IPS DF 6.9 (cell line): ENCODE results near the gene TESK2.
A peak's percentile ranks its signal among the peaks of the same experiment; 100 is the strongest.
"Not testable (repeated sequence)": the region's sequence is repeated elsewhere in the genome, so short reads cannot be mapped to it uniquely, and the experiment has no call there.

ENCODE experiments used
- DNase-seq: peaks from one replicate; pipeline ENCODE4 v3.0.0-alpha.2; 2013; ENCODE audit warnings: low read depth, low spot score
- H3K27ac ChIP-seq: one replicate; pipeline ENCODE4 v1.5.1; 2013; ENCODE audit warnings: low read length, control low read depth
- H3K27me3 ChIP-seq: 2 replicates; pipeline ENCODE4 v1.6.1; 2013; ENCODE audit warnings: mild to moderate bottlenecking, low read length; ENCODE audit not compliant: control insufficient read depth, insufficient read depth
- H3K36me3 ChIP-seq: 2 replicates; pipeline ENCODE4 v1.6.1; 2013; ENCODE audit warnings: low read length; ENCODE audit not compliant: control insufficient read depth, insufficient read depth
- H3K4me1 ChIP-seq: 2 replicates; pipeline ENCODE4 v1.6.1; 2013; ENCODE audit warnings: low read length; ENCODE audit not compliant: control insufficient read depth, insufficient read depth
- H3K4me3 ChIP-seq: 2 replicates; pipeline ENCODE4 v1.5.1; 2013; ENCODE audit warnings: mild to moderate bottlenecking, low read length
- H3K9me3 ChIP-seq: 2 replicates; pipeline ENCODE4 v1.6.1; 2013; ENCODE audit warnings: low read length, inconsistent platforms; ENCODE audit not compliant: control insufficient read depth, insufficient read depth
- WGBS: extraction: QIAGEN DNeasy Blood & Tissue Kit; methylation state at CpG from one replicate; pipeline ENCODE4 v1.1.7; 2013; ENCODE audit warnings: mixed read lengths, missing lambda C conversion rate; ENCODE audit not compliant: insufficient read length, insufficient coverage; 5-methylcytosine and 5-hydroxymethylcytosine counted together

Gene TESK2

GRCh38 chr1:45492691-45493090 lies 1.7 kb upstream of the TESK2 start:
- Histone ChIP-seq H3K27ac (no peak overlapping the region), H3K36me3 (no peaks in the 10 kb centered on the region), H3K27me3 (no peaks in the 10 kb centered on the region), H3K4me1 (0 out of 2 replicates have a peak, but pooled peaks cover 1% of the 10 kb centered on the region), H3K9me3 (no peaks in the 10 kb centered on the region), H3K4me3 (no peak overlapping the region)
- no peak for DNase-seq
- no CpG with 5 or more reads among the region's 3 CpGs for WGBS

DNA sequence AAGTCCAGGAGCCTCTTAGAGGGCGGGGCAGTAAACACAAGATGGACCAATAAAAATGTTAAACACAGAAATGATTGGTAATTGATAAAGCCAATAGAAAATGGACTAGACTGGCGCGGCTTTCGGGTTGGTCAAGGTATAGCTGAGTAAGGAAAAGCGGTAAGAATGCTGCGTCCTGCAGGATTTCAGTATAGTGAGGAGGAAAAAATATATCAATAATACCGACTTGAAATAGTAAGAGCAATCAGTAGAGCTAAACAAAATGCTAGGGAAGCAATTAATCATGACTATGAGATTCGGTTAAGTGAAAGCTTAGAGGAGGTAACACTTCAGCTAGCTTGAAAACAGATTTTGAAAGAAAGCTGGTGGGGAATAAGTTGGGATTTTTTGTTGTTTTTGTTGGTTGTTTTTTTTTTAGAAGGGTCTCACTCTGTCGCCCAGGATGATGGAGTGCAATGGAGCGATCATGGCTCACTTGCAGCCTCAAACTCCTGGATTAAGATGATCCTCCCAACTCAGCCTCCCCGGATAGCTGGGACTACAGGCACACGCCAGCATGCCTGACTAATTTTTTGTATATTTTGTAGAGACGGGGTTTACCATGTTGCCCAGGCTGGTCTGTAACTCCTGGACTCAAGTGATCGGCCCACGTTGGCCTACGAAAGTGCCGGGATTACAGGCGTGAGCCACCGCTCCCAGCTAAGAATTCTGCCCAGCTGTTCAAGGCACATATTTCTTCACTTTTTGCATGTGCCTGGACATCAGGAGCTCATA lies 711 bp upstream of the TESK2 start:
- no peaks in the 10 kb centered on the region for H3K9me3 ChIP-seq
- no peak for DNase-seq
- H3K4me3 ChIP-seq = no peak overlapping the region; the same call in 1 of the 2 replicates
- no peaks in the 10 kb centered on the region for H3K36me3 ChIP-seq
- no CpG with 5 or more reads among the region's 19 CpGs for WGBS
- no peaks in the 10 kb centered on the region for H3K27me3 ChIP-seq
- 0 out of 2 replicates have a peak, but pooled peaks cover 1% of the 10 kb centered on the region for H3K4me1 ChIP-seq
- H3K27ac ChIP-seq = no peak overlapping the region

DNA sequence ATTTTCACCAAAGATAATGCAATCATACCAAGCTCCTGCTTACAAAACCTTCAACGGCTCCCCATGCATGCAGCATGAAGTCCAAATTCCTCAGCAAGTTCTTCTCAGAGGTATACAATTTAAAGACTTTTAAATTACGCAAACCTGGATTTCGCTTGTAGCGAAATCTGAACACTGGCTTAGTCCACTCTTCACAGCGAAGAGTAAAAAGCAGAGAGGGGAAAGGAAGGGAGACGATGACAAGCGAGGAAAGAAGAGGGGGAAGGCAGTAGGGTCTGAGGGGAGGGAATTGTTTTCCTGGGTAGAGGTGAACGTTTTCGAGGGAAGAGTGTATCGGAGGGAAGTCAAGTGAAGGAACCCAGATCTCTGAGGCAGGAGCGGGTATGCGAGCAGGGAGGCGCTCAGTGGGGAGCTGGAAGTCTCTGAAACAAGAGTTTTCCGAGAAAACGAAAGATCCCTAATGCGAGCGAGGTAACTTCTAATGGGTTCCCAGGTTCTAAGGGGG lies 790 bp downstream of the TESK2 start:
- Histone ChIP-seq H3K36me3 (no peaks in the 10 kb centered on the region), H3K4me3 (peak overlapping the region; percentile 65), H3K9me3 (no peaks in the 10 kb centered on the region), H3K27me3 (no peaks in the 10 kb centered on the region), H3K4me1 (0 out of 2 replicates have a peak, but pooled peaks cover 1% of the 10 kb centered on the region), H3K27ac (no peak overlapping the region)
- no peak for DNase-seq
- no CpG with 5 or more reads among the region's 17 CpGs for WGBS

GRCh38 chr1:45489379-45489778 lies 1.6 kb downstream of the TESK2 start:
- WGBS = no CpG with 5 or more reads among the region's 14 CpGs
- peak overlapping the region; percentile 9; the same call in 1 of the 2 replicates for H3K4me3 ChIP-seq
- DNase-seq = not testable (repeated sequence)

GRCh38 chr1:45488666-45489377 lies 2.1 kb downstream of the TESK2 start:
- Histone ChIP-seq H3K36me3 (no peaks in the 10 kb centered on the region), H3K4me3 (no peak overlapping the region), H3K27me3 (no peaks in the 10 kb centered on the region), H3K27ac (no peak overlapping the region), H3K4me1 (0 out of 2 replicates have a peak, but pooled peaks cover 1% of the 10 kb centered on the region), H3K9me3 (no peaks in the 10 kb centered on the region)
- WGBS = no CpG with 5 or more reads among the region's 10 CpGs
- no peak for DNase-seq

More at GRCh38 chr1:45489379-45489778, 1.6 kb downstream of the TESK2 start:
- H3K9me3 ChIP-seq, H3K27me3 ChIP-seq, H3K27ac ChIP-seq, H3K36me3 ChIP-seq, H3K4me1 ChIP-seq: not testable (repeated sequence)

GRCh38 chr1:45485949-45486348 lies 5.0 kb downstream of the TESK2 start:
- H3K27ac ChIP-seq = no peak overlapping the region
- H3K4me1 ChIP-seq = no peaks in the 10 kb centered on the region
- H3K36me3 ChIP-seq = no peaks in the 10 kb centered on the region
- no peaks in the 10 kb centered on the region for H3K27me3 ChIP-seq
- DNase-seq = no peak
- no peak overlapping the region for H3K4me3 ChIP-seq
- no peaks in the 10 kb centered on the region for H3K9me3 ChIP-seq

DNA sequence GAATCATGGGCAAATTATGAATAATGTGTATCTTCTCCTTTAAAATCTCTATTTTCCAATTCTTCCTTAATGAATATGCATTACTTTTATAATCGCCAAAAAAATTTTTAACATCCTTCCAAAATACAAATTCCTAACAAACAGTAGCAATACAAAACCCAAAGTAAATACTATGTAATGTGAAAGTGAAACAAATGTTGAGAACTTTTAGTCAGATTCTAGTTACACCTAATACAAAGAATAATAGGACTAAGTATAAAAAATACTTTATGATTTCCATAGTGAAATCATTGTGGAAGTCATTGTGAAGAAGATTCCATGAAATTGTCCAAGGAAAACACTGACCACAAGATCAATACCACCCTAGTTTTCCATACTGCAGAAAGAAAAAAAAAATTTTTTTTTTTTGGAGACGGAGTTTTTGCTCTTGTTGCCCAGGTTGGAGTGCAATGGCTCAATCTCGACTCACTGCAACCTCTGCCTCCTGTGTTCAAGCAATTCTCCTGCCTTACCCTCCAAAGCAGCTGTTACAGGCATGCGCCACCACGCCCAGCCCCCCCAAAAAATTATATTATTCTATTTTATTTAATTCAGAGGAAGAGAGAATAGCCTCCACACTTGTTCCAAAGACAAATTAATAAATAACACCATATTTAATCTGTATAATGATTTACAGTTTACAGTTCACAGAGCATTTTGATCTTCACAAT lies 11.8 kb downstream of the TESK2 start:
- Histone ChIP-seq H3K27me3 (no peaks in the 10 kb centered on the region), H3K4me1 (no peaks in the 10 kb centered on the region), H3K9me3 (no peaks in the 10 kb centered on the region), H3K4me3 (no peak overlapping the region), H3K36me3 (no peaks in the 10 kb centered on the region), H3K27ac (no peak overlapping the region)
- 100% methylated on average over 1 of the region's 5 CpGs for whole genome bisulfite sequencing
- no peak for DNase-seq

- WGBS = no CpG with 5 or more reads among the region's 4 CpGs
- H3K4me1 ChIP-seq = no peaks in the 10 kb centered on the region
- DNase-seq = no peak
- no peaks in the 10 kb centered on the region for H3K36me3 ChIP-seq
- no peak overlapping the region for H3K27ac ChIP-seq
- H3K27me3 ChIP-seq = no peaks in the 10 kb centered on the region
- no peak overlapping the region for H3K4me3 ChIP-seq
- no peaks in the 10 kb centered on the region for H3K9me3 ChIP-seq
These were observed 12.7 kb downstream of the TESK2 start for GRCh38 chr1:45478121-45478814.

DNA sequence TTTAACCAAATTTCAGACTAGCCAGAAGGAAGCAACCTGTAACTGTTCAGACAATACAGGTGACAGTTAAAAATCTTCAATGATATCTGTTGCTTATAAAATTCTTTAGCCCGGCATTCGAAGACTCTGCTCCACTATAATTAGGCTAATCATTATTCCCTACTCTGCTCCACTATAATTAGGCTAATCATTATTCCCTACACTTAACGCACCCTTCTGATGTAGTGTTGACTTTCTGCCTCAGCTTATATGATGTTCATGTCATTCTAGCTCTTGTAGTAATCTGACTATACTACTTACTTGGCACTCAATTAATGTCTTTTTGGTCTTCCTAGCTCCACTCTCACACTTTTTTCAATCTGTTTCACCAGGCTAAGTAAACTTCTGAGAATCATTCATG lies 13.3 kb downstream of the TESK2 start:
- H3K9me3 ChIP-seq = no peaks in the 10 kb centered on the region
- no CpG with 5 or more reads among the region's 3 CpGs for WGBS
- no peaks in the 10 kb centered on the region for H3K27me3 ChIP-seq
- no peaks in the 10 kb centered on the region for H3K4me1 ChIP-seq
- H3K27ac ChIP-seq = no peak overlapping the region
- no peak overlapping the region for H3K4me3 ChIP-seq
- no peaks in the 10 kb centered on the region for H3K36me3 ChIP-seq
- DNase-seq = no peak

- not testable (repeated sequence) for DNase-seq, H3K9me3 ChIP-seq, H3K4me3 ChIP-seq, H3K27ac ChIP-seq, H3K4me1 ChIP-seq, H3K27me3 ChIP-seq, H3K36me3 ChIP-seq
- no CpG with 5 or more reads among the region's 6 CpGs for WGBS
These were observed 16.8 kb downstream of the TESK2 start for GRCh38 chr1:45474194-45474593.
